IMR-90 (cell line): Measurements from ENCODE around the gene PSMC3.

Experiments
- CEBPB ChIP-seq: IDR thresholded peaks from 2 replicates; pipeline ENCODE4 v1.6.1; 2012; ENCODE audit warnings: low read depth, low read length, improper control_type of control experiment
- POLR2A ChIP-seq: IDR thresholded peaks from 2 replicates; pipeline ENCODE4 v1.6.1; 2012; ENCODE audit warnings: mild to moderate bottlenecking, low read depth, low read length
- TF ChIP-seq, protein P1 (sequence below): conservative IDR thresholded peaks from 2 replicates; pipeline ENCODE4 v1.5.1; 2012; ENCODE audit warnings: mild to moderate bottlenecking, low read depth, low read length, improper control_type of control experiment

DNA sequence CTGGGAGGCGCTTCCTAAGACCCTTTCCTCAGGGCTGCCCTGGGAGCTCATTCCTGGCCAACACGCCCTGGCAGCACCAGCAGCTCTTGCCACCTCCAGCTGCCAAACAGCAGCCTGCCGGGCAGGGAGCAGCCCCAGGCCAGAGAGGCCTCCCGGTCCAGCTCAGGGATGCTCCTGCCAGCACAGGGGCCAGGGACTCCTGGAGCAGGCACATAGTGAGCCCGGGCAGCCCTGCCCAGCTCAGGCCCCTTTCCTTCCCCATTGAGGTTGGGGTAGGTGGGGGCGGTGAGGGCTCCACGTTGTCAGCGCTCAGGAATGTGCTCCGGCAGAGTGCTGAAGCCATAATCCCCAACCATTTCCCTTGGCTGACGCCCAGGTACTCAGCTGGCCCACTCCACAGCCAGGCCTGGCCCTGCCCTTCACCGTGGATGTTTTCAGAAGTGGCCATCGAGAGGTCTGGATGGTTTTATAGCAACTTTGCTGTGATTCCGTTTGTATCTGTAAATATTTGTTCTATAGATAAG lies 10.2 kb downstream of the PSMC3 start:
- TF ChIP-seq POLR2A (no peak), CEBPB (no peak)
- TF ChIP-seq, protein P1, sequence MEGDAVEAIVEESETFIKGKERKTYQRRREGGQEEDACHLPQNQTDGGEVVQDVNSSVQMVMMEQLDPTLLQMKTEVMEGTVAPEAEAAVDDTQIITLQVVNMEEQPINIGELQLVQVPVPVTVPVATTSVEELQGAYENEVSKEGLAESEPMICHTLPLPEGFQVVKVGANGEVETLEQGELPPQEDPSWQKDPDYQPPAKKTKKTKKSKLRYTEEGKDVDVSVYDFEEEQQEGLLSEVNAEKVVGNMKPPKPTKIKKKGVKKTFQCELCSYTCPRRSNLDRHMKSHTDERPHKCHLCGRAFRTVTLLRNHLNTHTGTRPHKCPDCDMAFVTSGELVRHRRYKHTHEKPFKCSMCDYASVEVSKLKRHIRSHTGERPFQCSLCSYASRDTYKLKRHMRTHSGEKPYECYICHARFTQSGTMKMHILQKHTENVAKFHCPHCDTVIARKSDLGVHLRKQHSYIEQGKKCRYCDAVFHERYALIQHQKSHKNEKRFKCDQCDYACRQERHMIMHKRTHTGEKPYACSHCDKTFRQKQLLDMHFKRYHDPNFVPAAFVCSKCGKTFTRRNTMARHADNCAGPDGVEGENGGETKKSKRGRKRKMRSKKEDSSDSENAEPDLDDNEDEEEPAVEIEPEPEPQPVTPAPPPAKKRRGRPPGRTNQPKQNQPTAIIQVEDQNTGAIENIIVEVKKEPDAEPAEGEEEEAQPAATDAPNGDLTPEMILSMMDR: no peak
